Fibroblast of lung (primary cell): ENCODE results near the gene TPO.
"Not testable (repeated sequence)": the region's sequence is repeated elsewhere in the genome, so short reads cannot be mapped to it uniquely, and the experiment has no call there.

Experiments used
- EZH2 ChIP-seq: IDR thresholded peaks from 2 replicates; pipeline ENCODE4 v1.5.1; 2012; ENCODE audit warnings: low read length, control low read depth, mild to moderate bottlenecking; ENCODE audit errors: missing control alignments
- TF ChIP-seq, protein P1 (sequence below), 2 donors: IDR thresholded peaks in 1 of 2; conservative IDR thresholded peaks in 1 of 2; 1 replicate in 1 of 2; 2 replicates in 1 of 2; pipeline ENCODE4 v1.5.1; 2011 to 2012; ENCODE audit warnings: low read length in 2 of 2, control low read depth in 1 of 2, inconsistent platforms in 1 of 2, low read depth in 1 of 2, mild to moderate bottlenecking in 1 of 2

GRCh38 chr2:1581257-1581964 lies 168.1 kb downstream of the TPO start:
- TF ChIP-seq, protein P1, sequence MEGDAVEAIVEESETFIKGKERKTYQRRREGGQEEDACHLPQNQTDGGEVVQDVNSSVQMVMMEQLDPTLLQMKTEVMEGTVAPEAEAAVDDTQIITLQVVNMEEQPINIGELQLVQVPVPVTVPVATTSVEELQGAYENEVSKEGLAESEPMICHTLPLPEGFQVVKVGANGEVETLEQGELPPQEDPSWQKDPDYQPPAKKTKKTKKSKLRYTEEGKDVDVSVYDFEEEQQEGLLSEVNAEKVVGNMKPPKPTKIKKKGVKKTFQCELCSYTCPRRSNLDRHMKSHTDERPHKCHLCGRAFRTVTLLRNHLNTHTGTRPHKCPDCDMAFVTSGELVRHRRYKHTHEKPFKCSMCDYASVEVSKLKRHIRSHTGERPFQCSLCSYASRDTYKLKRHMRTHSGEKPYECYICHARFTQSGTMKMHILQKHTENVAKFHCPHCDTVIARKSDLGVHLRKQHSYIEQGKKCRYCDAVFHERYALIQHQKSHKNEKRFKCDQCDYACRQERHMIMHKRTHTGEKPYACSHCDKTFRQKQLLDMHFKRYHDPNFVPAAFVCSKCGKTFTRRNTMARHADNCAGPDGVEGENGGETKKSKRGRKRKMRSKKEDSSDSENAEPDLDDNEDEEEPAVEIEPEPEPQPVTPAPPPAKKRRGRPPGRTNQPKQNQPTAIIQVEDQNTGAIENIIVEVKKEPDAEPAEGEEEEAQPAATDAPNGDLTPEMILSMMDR (conservative IDR thresholded peaks at IDR 0.05 in 1 of 2, IDR thresholded peaks at IDR 0.05 in 1 of 2; ENCODE audit: low read depth in 1 of 2, low read length in 2 of 2): not testable (repeated sequence)
- TF ChIP-seq EZH2: not testable (repeated sequence)
